C4-2B (cell line): ENCODE data around the gene ATG7.

Experiments used
- CTCF ChIP-seq: fragments of 450-650 bp; conservative IDR thresholded peaks from 2 replicates; pipeline ENCODE4 v1.5.1; 2017; ENCODE audit warnings: mild to moderate bottlenecking
- ZFX ChIP-seq: fragments of 450-650 bp; IDR thresholded peaks from 2 replicates; pipeline ENCODE4 v1.6.1; 2017

GRCh38 chr3:11593318-11594034 is 321.3 kb downstream of the ATG7 start:
- TF ChIP-seq CTCF = no peak
- no peak for TF ChIP-seq ZFX
